Endothelial cell of umbilical vein (primary cell): ENCODE measurements around the gene SUSD6. TPM values are rescaled to one million over a fixed set of nuclear protein-coding genes. Genes with fewer than 3 reads are reported as not detected.

Experiments used
- BruUV-seq: library from RNA; stranded (reverse); fragments of 400-500 nt; replicated peaks from 2 replicates; lab custom pipeline; 2021; lab: Mats Ljungman, UMichigan
- CTCF ChIA-PET: fragments of 300-600, 350-600 bp; sonication (Branson Sonifier 250); formaldehyde crosslinking; loops from one replicate; lab custom pipeline; 2021; ENCODE audit warnings: antibody characterized with exemption, inconsistent platforms; lab: Charles Lee
- POLR2A ChIA-PET: fragments of 300-600, 350-600 bp; sonication (Branson Sonifier 250); formaldehyde crosslinking; loops from one replicate; lab custom pipeline; 2021; ENCODE audit warnings: antibody characterized with exemption, inconsistent platforms; lab: Charles Lee
- DNase-seq: peaks from one replicate; pipeline ENCODE4 v3.0.0-alpha.2; 2011; ENCODE audit warnings: low read depth, low spot score
- FAIRE-seq: peaks from 2 replicates; lab custom pipeline; 2011; peaks lifted over from hg19 to GRCh38; lab: Jason Lieb, UNC
- H2AFZ ChIP-seq: 2 replicates; pipeline ENCODE4 v1.6.0; 2012; ENCODE audit warnings: low read depth, low read length, control low read depth, inconsistent platforms
- H3K27ac ChIP-seq: 2 replicates; pipeline ENCODE4 v1.5.1; 2011; ENCODE audit warnings: low read depth, mild to moderate bottlenecking, control low read depth, low read length, moderate library complexity; ENCODE audit not compliant: insufficient read depth
- H3K27me3 ChIP-seq, 2 experiments: 2 replicates each; pipeline versions ENCODE4 v1.6.0 to v1.6.1; 2011; ENCODE audit warnings: low read length in 2 of 2, mixed read lengths in 1 of 2; ENCODE audit not compliant: control insufficient read depth in 2 of 2, insufficient read depth in 2 of 2
- H3K36me3 ChIP-seq, 2 experiments: 2 replicates in 1 of 2; 3 replicates in 1 of 2; pipeline ENCODE4 v1.5.1; 2011; ENCODE audit warnings: low read length in 2 of 2, mild to moderate bottlenecking in 1 of 2, moderate library complexity in 1 of 2; ENCODE audit not compliant: control insufficient read depth in 2 of 2, insufficient read depth in 2 of 2; ENCODE audit errors: extremely low read depth in 1 of 2
- H3K4me1 ChIP-seq: 3 replicates; pipeline ENCODE4 v1.5.1; 2011; ENCODE audit warnings: mild to moderate bottlenecking, low read length; ENCODE audit not compliant: control insufficient read depth, insufficient read depth; ENCODE audit errors: extremely low read depth
- H3K4me2 ChIP-seq: 2 replicates; pipeline ENCODE4 v1.6.1; 2011; ENCODE audit warnings: low read length, control low read depth, mixed read lengths; ENCODE audit not compliant: insufficient read depth
- H3K4me3 ChIP-seq, 3 experiments: fragments of 200-600 bp in 1 of 3; sonication (generic), shearing (Covaris generic) in 1 of 3; replicated peaks in 1 of 3; 2 replicates each; pipeline ENCODE4 v1.5.1; 2011 to 2016; ENCODE audit warnings: control low read depth in 3 of 3, low read length in 3 of 3, mild to moderate bottlenecking in 2 of 3, inconsistent platforms in 1 of 3, low read depth in 1 of 3, moderate library complexity in 1 of 3; ENCODE audit not compliant: insufficient read depth in 1 of 3
- H3K79me2 ChIP-seq: 2 replicates; pipeline ENCODE4 v1.6.0; 2012; ENCODE audit warnings: low read length, inconsistent platforms; ENCODE audit not compliant: control insufficient read depth, insufficient read depth
- H3K9ac ChIP-seq: replicated peaks from 2 replicates; pipeline ENCODE3; 2011; ENCODE audit warnings: low read length, control low read depth; ENCODE audit not compliant: insufficient read depth; ENCODE audit errors: extremely low read depth
- H3K9me1 ChIP-seq: replicated peaks from 3 replicates; pipeline ENCODE4 v1.6.0; 2011; ENCODE audit warnings: mild to moderate bottlenecking, low read length; ENCODE audit not compliant: control insufficient read depth, insufficient read depth; ENCODE audit errors: extremely low read depth
- H3K9me3 ChIP-seq: replicated peaks from 2 replicates; pipeline ENCODE4 v1.5.1; 2012; ENCODE audit warnings: low read length, inconsistent platforms; ENCODE audit not compliant: control insufficient read depth, insufficient read depth
- H4K20me1 ChIP-seq: replicated peaks from 2 replicates; pipeline ENCODE3; 2011; ENCODE audit warnings: mild to moderate bottlenecking, low read length; ENCODE audit not compliant: control insufficient read depth, insufficient read depth; ENCODE audit errors: extremely low read depth
- EZH2 ChIP-seq: IDR thresholded peaks from 2 replicates; pipeline ENCODE4 v1.6.1; 2012; ENCODE audit warnings: borderline replicate concordance, low read depth, mild to moderate bottlenecking, moderate library complexity, low read length, inconsistent platforms; ENCODE audit not compliant: severe bottlenecking
- FOS ChIP-seq: IDR thresholded peaks from 2 replicates; pipeline ENCODE4 v1.6.1; 2011; ENCODE audit warnings: mild to moderate bottlenecking, low read length, moderate library complexity, borderline replicate concordance; ENCODE audit not compliant: insufficient read depth
- GATA2 ChIP-seq: IDR thresholded peaks from 2 replicates; pipeline ENCODE4 v1.7.0; 2011; ENCODE audit warnings: low read depth, mild to moderate bottlenecking, moderate library complexity, mixed read lengths, low read length; ENCODE audit not compliant: insufficient read length, insufficient read depth
- JUN ChIP-seq: IDR thresholded peaks from 2 replicates; pipeline ENCODE4 v1.6.1; 2011; ENCODE audit warnings: borderline replicate concordance, low read depth; ENCODE audit not compliant: insufficient read length, insufficient read depth
- MYC ChIP-seq: IDR thresholded peaks from one replicate; pipeline ENCODE4 v1.6.1; 2011; ENCODE audit warnings: mild to moderate bottlenecking, low read depth, low read length
- POLR2A ChIP-seq: IDR thresholded peaks from 2 replicates; pipeline ENCODE4 v1.6.1; 2012; ENCODE audit warnings: low read depth, mild to moderate bottlenecking, control low read depth, low read length
- POLR2AphosphoS5 ChIP-seq: IDR thresholded peaks from 2 replicates; pipeline ENCODE4 v1.6.1; 2012; ENCODE audit warnings: low read depth, mild to moderate bottlenecking, control low read depth, low read length, moderate library complexity; ENCODE audit not compliant: insufficient read depth
- dilution Hi-C: fragments of 300-500 bp; cut with MboI; formaldehyde crosslinking; loops from one replicate; pipeline ENCODE4 v1.15.0; 2019; ENCODE audit warnings: low sequenced_read_pairs; ENCODE audit not compliant: extremely low pct_ligation_motif_present
- intact Hi-C: fragments of 100-400 bp; cut with micrococcal nuclease; formaldehyde crosslinking; loops from one replicate; pipeline ENCODE4 v1.10.0; 2022
- polyA plus RNA-seq, 4 experiments: library from polyadenylated mRNA; depleted of rRNA in 3 of 4; stranded (reverse) in 3 of 4; unstranded in 1 of 4; fragments of >200 nt; gene quantifications; 2 replicates each; pipeline versions ENCODE4 v1.2.1 to v1.2.3, GENCODE V29; 2011 to 2012; ENCODE audit warnings: missing spikeins in 1 of 4
- total RNA-seq: library from RNA; stranded (reverse); gene quantifications from 2 replicates; pipeline ENCODE4 v1.2.3, GENCODE V29; 2021
- TF ChIP-seq, protein P1 (sequence below), 2 donors: IDR thresholded peaks; 1 replicate in 1 of 2; 2 replicates in 1 of 2; pipeline ENCODE4 v1.5.1; 2011; ENCODE audit warnings: low read length in 2 of 2, mild to moderate bottlenecking in 2 of 2, moderate library complexity in 2 of 2, control low read depth in 1 of 2, inconsistent platforms in 1 of 2, low read depth in 1 of 2; ENCODE audit not compliant: insufficient read depth in 1 of 2; ENCODE audit errors: extremely low read depth in 1 of 2
- TF ChIP-seq, protein P2 (sequence below): IDR thresholded peaks from 2 replicates; pipeline ENCODE4 v1.6.1; 2011; ENCODE audit not compliant: insufficient read depth, insufficient read length

Gene SUSD6
- total and polyA plus RNA-seq, 2 donors (not counting 3 experiments of a cell fraction or from before 2014, with no cell fraction given) = 13.4 to 19.5 TPM

DNA sequence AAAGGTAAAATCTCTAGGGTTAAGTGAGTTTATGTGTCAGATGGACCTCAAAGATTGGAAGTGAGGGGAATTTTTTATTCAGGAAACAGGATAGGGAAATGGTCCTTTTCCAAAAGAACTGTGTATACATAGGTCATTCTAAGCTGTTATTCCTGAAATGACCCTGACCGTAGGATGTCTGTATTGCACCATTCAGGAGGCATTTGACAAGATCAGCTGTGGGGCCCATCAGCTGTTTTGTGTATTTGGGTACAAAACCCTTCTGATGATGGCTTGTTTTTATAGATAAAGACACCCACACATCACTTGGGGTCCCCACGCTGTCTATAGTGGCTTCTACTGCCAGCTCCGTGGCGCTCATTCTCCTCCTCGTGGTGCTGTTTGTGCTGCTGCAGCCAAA is 92.9 kb downstream of the SUSD6 start:
- TF ChIP-seq JUN (no peak), FOS (no peak), POLR2A (no peak), POLR2AphosphoS5 (no peak), EZH2 (no peak), MYC (no peak), GATA2 (no peak)
- TF ChIP-seq, protein P1, sequence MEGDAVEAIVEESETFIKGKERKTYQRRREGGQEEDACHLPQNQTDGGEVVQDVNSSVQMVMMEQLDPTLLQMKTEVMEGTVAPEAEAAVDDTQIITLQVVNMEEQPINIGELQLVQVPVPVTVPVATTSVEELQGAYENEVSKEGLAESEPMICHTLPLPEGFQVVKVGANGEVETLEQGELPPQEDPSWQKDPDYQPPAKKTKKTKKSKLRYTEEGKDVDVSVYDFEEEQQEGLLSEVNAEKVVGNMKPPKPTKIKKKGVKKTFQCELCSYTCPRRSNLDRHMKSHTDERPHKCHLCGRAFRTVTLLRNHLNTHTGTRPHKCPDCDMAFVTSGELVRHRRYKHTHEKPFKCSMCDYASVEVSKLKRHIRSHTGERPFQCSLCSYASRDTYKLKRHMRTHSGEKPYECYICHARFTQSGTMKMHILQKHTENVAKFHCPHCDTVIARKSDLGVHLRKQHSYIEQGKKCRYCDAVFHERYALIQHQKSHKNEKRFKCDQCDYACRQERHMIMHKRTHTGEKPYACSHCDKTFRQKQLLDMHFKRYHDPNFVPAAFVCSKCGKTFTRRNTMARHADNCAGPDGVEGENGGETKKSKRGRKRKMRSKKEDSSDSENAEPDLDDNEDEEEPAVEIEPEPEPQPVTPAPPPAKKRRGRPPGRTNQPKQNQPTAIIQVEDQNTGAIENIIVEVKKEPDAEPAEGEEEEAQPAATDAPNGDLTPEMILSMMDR (IDR thresholded peaks at IDR 0.05; ENCODE audit: extremely low read depth in 1 of 2, insufficient read depth in 1 of 2, low read depth in 1 of 2, low read length in 2 of 2) = no peak
- TF ChIP-seq, protein P2, sequence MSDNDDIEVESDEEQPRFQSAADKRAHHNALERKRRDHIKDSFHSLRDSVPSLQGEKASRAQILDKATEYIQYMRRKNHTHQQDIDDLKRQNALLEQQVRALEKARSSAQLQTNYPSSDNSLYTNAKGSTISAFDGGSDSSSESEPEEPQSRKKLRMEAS = no peak
- Histone ChIP-seq H3K9ac (no peak overlapping the region), H2AFZ (no peak overlapping the region), H3K4me2 (no peak overlapping the region), H3K4me1 (peaks cover 24% of the 10 kb centered on the region), H3K9me1 (no peaks in the 10 kb centered on the region), H3K36me3 (peaks cover 3 to 9% of the 10 kb centered on the region in 2 experiments), H3K27ac (no peak overlapping the region), H3K79me2 (no peaks in the 10 kb centered on the region), H4K20me1 (no peaks in the 10 kb centered on the region), H3K9me3 (no peaks in the 10 kb centered on the region), H3K4me3 (no peak overlapping the region), H3K27me3 (no peaks in the 10 kb centered on the region)
- ChIA-PET CTCF (interaction anchor here (1.2 to 2.6 kb wide), 5 partner anchors 9 to 120 kb away, joined by 3 to 6 read pairs (median 5); no protein-coding TSS in a partner anchor), POLR2A (no interaction called here)
- DNase-seq = no peak
- BruUV-seq = no TSS peak
- dilution Hi-C loops (no loop called here), intact Hi-C loops (no loop called here)
- no peak for FAIRE-seq
